H9 (cell line): ENCODE data around the gene GPC6. TPM values are rescaled to one million over a fixed set of nuclear protein-coding genes. Genes with fewer than 3 reads are reported as not detected.

Experiments
- DNase-seq: peaks from one replicate; pipeline ENCODE4 v3.0.0-alpha.2; 2017
- H2AFZ ChIP-seq: one replicate; pipeline ENCODE4 v1.6.1; 2013; ENCODE audit warnings: mild to moderate bottlenecking, low read length, control low read depth, moderate library complexity
- H2AK5ac ChIP-seq: 2 replicates; pipeline ENCODE4 v1.6.1; 2013; ENCODE audit warnings: low read length, control low read depth, mixed read lengths; ENCODE audit not compliant: insufficient read length
- H2BK120ac ChIP-seq: one replicate; pipeline ENCODE4 v1.6.1; 2013; ENCODE audit warnings: low read depth, mild to moderate bottlenecking, low read length, control low read depth, inconsistent platforms; ENCODE audit not compliant: poor library complexity, severe bottlenecking
- H2BK12ac ChIP-seq: 2 replicates; pipeline ENCODE4 v1.6.1; 2013; ENCODE audit warnings: low read length, control low read depth, mixed read lengths, low read depth; ENCODE audit not compliant: insufficient read length
- H2BK15ac ChIP-seq: 2 replicates; pipeline ENCODE4 v1.6.1; 2013; ENCODE audit warnings: low read depth, low read length, control low read depth
- H2BK20ac ChIP-seq: one replicate; pipeline ENCODE4 v1.6.1; 2013; ENCODE audit warnings: low read depth, mild to moderate bottlenecking, low read length, control low read depth, inconsistent platforms; ENCODE audit not compliant: poor library complexity, severe bottlenecking
- H2BK5ac ChIP-seq: 2 replicates; pipeline ENCODE4 v1.6.1; 2013; ENCODE audit warnings: low read length, control low read depth, mixed read lengths; ENCODE audit not compliant: insufficient read length
- H3K14ac ChIP-seq: 2 replicates; pipeline ENCODE4 v1.6.1; 2013; ENCODE audit warnings: low read length, control low read depth; ENCODE audit not compliant: insufficient read depth
- H3K18ac ChIP-seq: 2 replicates; pipeline ENCODE4 v1.6.1; 2013; ENCODE audit warnings: low read depth, mild to moderate bottlenecking, mixed read lengths, low read length, control low read depth; ENCODE audit not compliant: insufficient read length
- H3K23ac ChIP-seq: 2 replicates; pipeline ENCODE4 v1.6.1; 2013; ENCODE audit warnings: low read length, control low read depth, mixed read lengths, low read depth; ENCODE audit not compliant: insufficient read length
- H3K23me2 ChIP-seq: 2 replicates; pipeline ENCODE4 v1.6.1; 2013; ENCODE audit warnings: low read depth, mild to moderate bottlenecking, mixed read lengths, low read length, control low read depth; ENCODE audit not compliant: insufficient read length, poor library complexity, severe bottlenecking
- H3K27ac ChIP-seq: 2 replicates; pipeline ENCODE4 v1.5.1; 2013; ENCODE audit warnings: low read length, control low read depth, mixed read lengths, low read depth; ENCODE audit not compliant: insufficient read length
- H3K27me3 ChIP-seq: 2 replicates; pipeline ENCODE4 v1.6.1; 2013; ENCODE audit warnings: low read length, control low read depth, inconsistent platforms; ENCODE audit not compliant: insufficient read depth
- H3K4ac ChIP-seq: 2 replicates; pipeline ENCODE4 v1.6.1; 2013; ENCODE audit warnings: low read depth, mild to moderate bottlenecking, control low read depth, inconsistent platforms, low read length, moderate library complexity
- H3K4me1 ChIP-seq: 2 replicates; pipeline ENCODE4 v1.6.1; 2013; ENCODE audit warnings: low read length, control low read depth, inconsistent platforms; ENCODE audit not compliant: insufficient read depth
- H3K4me2 ChIP-seq: 2 replicates; pipeline ENCODE4 v1.6.1; 2013; ENCODE audit warnings: low read length, control low read depth, mixed read lengths; ENCODE audit not compliant: insufficient read length, insufficient read depth
- H3K56ac ChIP-seq: 2 replicates; pipeline ENCODE4 v1.6.1; 2013; ENCODE audit warnings: low read depth, mild to moderate bottlenecking, mixed read lengths, low read length, control low read depth; ENCODE audit not compliant: insufficient read length
- H3K79me1 ChIP-seq: 2 replicates; pipeline ENCODE4 v1.6.1; 2013; ENCODE audit warnings: low read depth, mild to moderate bottlenecking, moderate library complexity, low read length, control low read depth, inconsistent platforms; ENCODE audit not compliant: insufficient read depth, poor library complexity, severe bottlenecking
- H3K79me2 ChIP-seq: 2 replicates; pipeline ENCODE4 v1.6.1; 2013; ENCODE audit warnings: low read length, control low read depth, inconsistent platforms; ENCODE audit not compliant: insufficient read depth
- H3K9ac ChIP-seq: 2 replicates; pipeline ENCODE4 v1.6.1; 2013; ENCODE audit warnings: low read length, control low read depth, mixed read lengths; ENCODE audit not compliant: insufficient read length; ENCODE audit errors: extremely low read depth
- H3K9me3 ChIP-seq: one replicate; pipeline ENCODE4 v1.6.1; 2013; ENCODE audit warnings: low read depth, low read length, inconsistent platforms; ENCODE audit not compliant: control insufficient read depth
- H3T11ph ChIP-seq: one replicate; pipeline ENCODE4 v1.6.1; 2013; ENCODE audit warnings: mild to moderate bottlenecking, low read length, control low read depth, inconsistent platforms
- H4K20me1 ChIP-seq: one replicate; pipeline ENCODE4 v1.6.1; 2013; ENCODE audit not compliant: control insufficient read depth, insufficient read length, insufficient read depth
- H4K5ac ChIP-seq: 2 replicates; pipeline ENCODE4 v1.6.1; 2013; ENCODE audit warnings: low read depth, mild to moderate bottlenecking, mixed read lengths, low read length, control low read depth; ENCODE audit not compliant: insufficient read length
- H4K8ac ChIP-seq: replicated peaks from 2 replicates; pipeline ENCODE4 v1.6.1; 2013; ENCODE audit warnings: low read length, control low read depth, mixed read lengths, low read depth; ENCODE audit not compliant: insufficient read length
- H4K91ac ChIP-seq: 2 replicates; pipeline ENCODE4 v1.6.1; 2013; ENCODE audit warnings: low read depth, mild to moderate bottlenecking, moderate library complexity, mixed read lengths, low read length, control low read depth; ENCODE audit not compliant: insufficient read length
- H3K27ac Mint-ChIP-seq, 3 experiments: 2 replicates in 2 of 3; 3 replicates in 1 of 3; pipeline ENCODE4 v1.8.0; 2020 to 2021; ENCODE audit warnings: mixed read lengths in 3 of 3, mild to moderate bottlenecking in 1 of 3, moderate library complexity in 1 of 3
- H3K27me3 Mint-ChIP-seq: 2 replicates; pipeline ENCODE4 v1.8.0; 2021; ENCODE audit warnings: low read depth, mild to moderate bottlenecking, moderate library complexity, mixed read lengths
- H3K36me3 Mint-ChIP-seq, 3 experiments: 2 replicates in 2 of 3; 3 replicates in 1 of 3; pipeline ENCODE4 v1.8.0; 2020 to 2021; ENCODE audit warnings: low read depth in 3 of 3, mixed read lengths in 3 of 3; ENCODE audit not compliant: insufficient read depth in 1 of 3
- H3K4me1 Mint-ChIP-seq, 2 experiments: 2 replicates each; pipeline ENCODE4 v1.8.0; 2020; ENCODE audit warnings: mixed read lengths in 2 of 2
- H3K4me3 Mint-ChIP-seq, 2 experiments: 2 replicates in 1 of 2; 3 replicates in 1 of 2; pipeline ENCODE4 v1.8.0; 2020 to 2021; ENCODE audit warnings: mild to moderate bottlenecking in 2 of 2, mixed read lengths in 2 of 2, moderate library complexity in 1 of 2
- H3K9me3 Mint-ChIP-seq, 2 experiments: 2 replicates in 1 of 2; 3 replicates in 1 of 2; pipeline ENCODE4 v1.8.0; 2020; ENCODE audit warnings: mild to moderate bottlenecking in 2 of 2, mixed read lengths in 2 of 2, moderate library complexity in 1 of 2
- WGBS: extraction: QIAGEN DNeasy Blood & Tissue Kit; methylation state at CpG from one replicate; pipeline ENCODE4 v1.1.7; 2013; ENCODE audit warnings: missing lambda C conversion rate, low lambda C conversion rate, mixed read lengths; ENCODE audit not compliant: insufficient read length; ENCODE audit errors: extremely low coverage; 5-methylcytosine and 5-hydroxymethylcytosine counted together
- total RNA-seq: library from RNA; stranded (reverse); gene quantifications from 2 replicates; pipeline ENCODE4 v1.2.1, GENCODE V29; 2021
- TF ChIP-seq, protein P1 (sequence below): fragments of 200-600 bp; sonication (generic); conservative IDR thresholded peaks from 3 replicates; pipeline ENCODE4 v1.8.0; 2021; ENCODE audit warnings: antibody characterized with exemption, mild to moderate bottlenecking

Gene GPC6
- total RNA-seq, 1 experiment from 2014 or later, result 15.6 TPM

- Mint-ChIP-seq H3K9me3 (no peaks in the 10 kb centered on the region), H3K4me1 (no peaks in the 10 kb centered on the region)
- no peaks in the 10 kb centered on the region for H3K79me2 ChIP-seq
Measured at GRCh38 chr13:94319501-94319900, 1092.9 kb downstream of the GPC6 start.

More at GRCh38 chr13:94319501-94319900, 1092.9 kb downstream of the GPC6 start:
- Mint-ChIP-seq H3K36me3 (no peaks in the 10 kb centered on the region; a peak in 1 of 7 replicates), H3K27ac (no peak overlapping the region), H3K27me3 (no peaks in the 10 kb centered on the region; the same call in 1 of the 2 replicates), H3K4me3 (no peak overlapping the region)
- Histone ChIP-seq H3K79me1 (no peaks in the 10 kb centered on the region), H3K4ac (no peak overlapping the region), H3K18ac (no peak overlapping the region), H2BK120ac (no peak overlapping the region), H4K8ac (no peak overlapping the region), H3K9ac (no peak overlapping the region), H2BK12ac (no peak overlapping the region), H2AFZ (no peak overlapping the region), H3K23me2 (no peaks in the 10 kb centered on the region), H3K4me2 (no peak overlapping the region), H3K4me1 (no peaks in the 10 kb centered on the region), H3K56ac (no peak overlapping the region), H3K9me3 (no peaks in the 10 kb centered on the region), H2BK15ac (no peak overlapping the region), H2BK5ac (no peak overlapping the region), H3K27me3 (no peaks in the 10 kb centered on the region), H2BK20ac (no peak overlapping the region), H4K91ac (no peak overlapping the region), H2AK5ac (no peak overlapping the region), H4K20me1 (no peaks in the 10 kb centered on the region), H3K23ac (no peak overlapping the region), H3K14ac (no peak overlapping the region), H4K5ac (no peak overlapping the region), H3T11ph (no peak overlapping the region), H3K27ac (no peak overlapping the region)
- WGBS, result no CpG with 5 or more reads among the region's 2 CpGs
- DNase-seq, result no peak
- TF ChIP-seq, protein P1, sequence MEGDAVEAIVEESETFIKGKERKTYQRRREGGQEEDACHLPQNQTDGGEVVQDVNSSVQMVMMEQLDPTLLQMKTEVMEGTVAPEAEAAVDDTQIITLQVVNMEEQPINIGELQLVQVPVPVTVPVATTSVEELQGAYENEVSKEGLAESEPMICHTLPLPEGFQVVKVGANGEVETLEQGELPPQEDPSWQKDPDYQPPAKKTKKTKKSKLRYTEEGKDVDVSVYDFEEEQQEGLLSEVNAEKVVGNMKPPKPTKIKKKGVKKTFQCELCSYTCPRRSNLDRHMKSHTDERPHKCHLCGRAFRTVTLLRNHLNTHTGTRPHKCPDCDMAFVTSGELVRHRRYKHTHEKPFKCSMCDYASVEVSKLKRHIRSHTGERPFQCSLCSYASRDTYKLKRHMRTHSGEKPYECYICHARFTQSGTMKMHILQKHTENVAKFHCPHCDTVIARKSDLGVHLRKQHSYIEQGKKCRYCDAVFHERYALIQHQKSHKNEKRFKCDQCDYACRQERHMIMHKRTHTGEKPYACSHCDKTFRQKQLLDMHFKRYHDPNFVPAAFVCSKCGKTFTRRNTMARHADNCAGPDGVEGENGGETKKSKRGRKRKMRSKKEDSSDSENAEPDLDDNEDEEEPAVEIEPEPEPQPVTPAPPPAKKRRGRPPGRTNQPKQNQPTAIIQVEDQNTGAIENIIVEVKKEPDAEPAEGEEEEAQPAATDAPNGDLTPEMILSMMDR, result no peak
